ENCODE measurements around the gene KLRK1.
"Not testable (repeated sequence)": the region's sequence is repeated elsewhere in the genome, so short reads cannot be mapped to it uniquely, and the experiment has no call there.

KLRK1 gene

GRCh38 chr12:10389904-10390303, at the start of gene KLRK1:
TSS of gene KLRK1 (minus strand) at chr12:10390041. CDS start at chr12:10388810, 1,231 bp downstream.
- Histone ChIP-seq H3K4me1 (ENCODE audit: control insufficient read depth, insufficient read depth, low read length) (no peaks in the 10 kb centered on the region), H3K4me3 (ENCODE audit: low read length) (no peak within 1 kb of the TSS), H3K27ac (ENCODE audit: low read depth, low read length) (no peak within 1 kb of the TSS), H3K9ac (ENCODE audit: low read length) (no peak within 1 kb of the TSS), H3K36me3 (ENCODE audit: control insufficient read depth, insufficient read depth, low read length) (no peaks in the 10 kb centered on the region), H3K27me3 (ENCODE audit: control insufficient read depth, insufficient read depth, low read length) (no peaks in the 10 kb centered on the region)

- H3K4me1 ChIP-seq (ENCODE audit: control insufficient read depth, insufficient read depth, low read length); H3K36me3 ChIP-seq (ENCODE audit: control insufficient read depth, insufficient read depth, low read length); H3K4me3 ChIP-seq (ENCODE audit: low read length); H3K27me3 ChIP-seq (ENCODE audit: control insufficient read depth, insufficient read depth, low read length); H3K27ac ChIP-seq (ENCODE audit: low read depth, low read length); H3K9ac ChIP-seq (ENCODE audit: low read length): not testable (repeated sequence)
These were observed 47.8 kb upstream of the KLRK1 start for GRCh38 chr12:10437601-10438000.

- H3K4me3 ChIP-seq (ENCODE audit: low read length); H3K36me3 ChIP-seq (ENCODE audit: control insufficient read depth, insufficient read depth, low read length); H3K9ac ChIP-seq (ENCODE audit: low read length); H3K4me1 ChIP-seq (ENCODE audit: control insufficient read depth, insufficient read depth, low read length); H3K27me3 ChIP-seq (ENCODE audit: control insufficient read depth, insufficient read depth, low read length); H3K27ac ChIP-seq (ENCODE audit: low read depth, low read length): not testable (repeated sequence)
These were observed 46.0 kb upstream of the KLRK1 start, which contains the start of gene KLRC2 for GRCh38 chr12:10435816-10436215. TSS of gene KLRC2 (minus strand) at chr12:10436010. CDS start at chr12:10435986, 24 bp downstream.

GRCh38 chr12:10430623-10431022, 40.8 kb upstream of the KLRK1 start:
- H3K27me3 ChIP-seq (ENCODE audit: control insufficient read depth, insufficient read depth, low read length); H3K9ac ChIP-seq (ENCODE audit: low read length); H3K27ac ChIP-seq (ENCODE audit: low read depth, low read length); H3K36me3 ChIP-seq (ENCODE audit: control insufficient read depth, insufficient read depth, low read length); H3K4me3 ChIP-seq (ENCODE audit: low read length); H3K4me1 ChIP-seq (ENCODE audit: control insufficient read depth, insufficient read depth, low read length): not testable (repeated sequence)

- H3K4me1 ChIP-seq (ENCODE audit: control insufficient read depth, insufficient read depth, low read length); H3K9ac ChIP-seq (ENCODE audit: low read length); H3K4me3 ChIP-seq (ENCODE audit: low read length); H3K36me3 ChIP-seq (ENCODE audit: control insufficient read depth, insufficient read depth, low read length); H3K27me3 ChIP-seq (ENCODE audit: control insufficient read depth, insufficient read depth, low read length); H3K27ac ChIP-seq (ENCODE audit: low read depth, low read length): not testable (repeated sequence)
These were observed 36.1 kb upstream of the KLRK1 start for GRCh38 chr12:10425938-10426337.

GRCh38 chr12:10424260-10424899, 34.5 kb upstream of the KLRK1 start:
- H3K27ac ChIP-seq (ENCODE audit: low read depth, low read length); H3K9ac ChIP-seq (ENCODE audit: low read length); H3K27me3 ChIP-seq (ENCODE audit: control insufficient read depth, insufficient read depth, low read length); H3K4me1 ChIP-seq (ENCODE audit: control insufficient read depth, insufficient read depth, low read length); H3K36me3 ChIP-seq (ENCODE audit: control insufficient read depth, insufficient read depth, low read length); H3K4me3 ChIP-seq (ENCODE audit: low read length): not testable (repeated sequence)

- H3K4me3 ChIP-seq (ENCODE audit: low read length); H3K27ac ChIP-seq (ENCODE audit: low read depth, low read length); H3K4me1 ChIP-seq (ENCODE audit: control insufficient read depth, insufficient read depth, low read length); H3K27me3 ChIP-seq (ENCODE audit: control insufficient read depth, insufficient read depth, low read length); H3K36me3 ChIP-seq (ENCODE audit: control insufficient read depth, insufficient read depth, low read length); H3K9ac ChIP-seq (ENCODE audit: low read length): not testable (repeated sequence)
These were observed 32.3 kb upstream of the KLRK1 start for GRCh38 chr12:10422159-10422558.

GRCh38 chr12:10420334-10420733, 30.5 kb upstream of the KLRK1 start, which contains the start of gene KLRC3:
TSS of gene KLRC3 (minus strand) at chr12:10420595. CDS start at chr12:10420550, 45 bp downstream.
- not testable (repeated sequence) for H3K36me3 ChIP-seq (ENCODE audit: control insufficient read depth, insufficient read depth, low read length); H3K27ac ChIP-seq (ENCODE audit: low read depth, low read length); H3K4me3 ChIP-seq (ENCODE audit: low read length)

GRCh38 chr12:10409392-10409791, 19.6 kb upstream of the KLRK1 start, which contains the start of gene KLRC4:
TSS of gene KLRC4 (minus strand) at chr12:10409757. CDS start at chr12:10409575, 182 bp downstream.
- Histone ChIP-seq H3K27ac (ENCODE audit: low read depth, low read length) (no peak within 1 kb of the TSS), H3K36me3 (ENCODE audit: control insufficient read depth, insufficient read depth, low read length) (no peaks in the 10 kb centered on the region), H3K27me3 (ENCODE audit: control insufficient read depth, insufficient read depth, low read length) (no peaks in the 10 kb centered on the region), H3K4me1 (ENCODE audit: control insufficient read depth, insufficient read depth, low read length) (no peaks in the 10 kb centered on the region), H3K9ac (ENCODE audit: low read length) (no peak within 1 kb of the TSS), H3K4me3 (ENCODE audit: low read length) (no peak within 1 kb of the TSS)

More at GRCh38 chr12:10420334-10420733, 30.5 kb upstream of the KLRK1 start, which contains the start of gene KLRC3:
- H3K27me3 ChIP-seq (ENCODE audit: control insufficient read depth, insufficient read depth, low read length); H3K4me1 ChIP-seq (ENCODE audit: control insufficient read depth, insufficient read depth, low read length); H3K9ac ChIP-seq (ENCODE audit: low read length): not testable (repeated sequence)

GRCh38 chr12:10408842-10409241, 19.0 kb upstream of the KLRK1 start:
- Histone ChIP-seq H3K27me3 (ENCODE audit: control insufficient read depth, insufficient read depth, low read length) (no peaks in the 10 kb centered on the region), H3K4me3 (ENCODE audit: low read length) (no peak overlapping the region)

GRCh38 chr12:10406725-10407124, 16.9 kb upstream of the KLRK1 start:
- Histone ChIP-seq H3K27ac (ENCODE audit: low read depth, low read length) (no peak overlapping the region), H3K4me1 (ENCODE audit: control insufficient read depth, insufficient read depth, low read length) (no peaks in the 10 kb centered on the region), H3K36me3 (ENCODE audit: control insufficient read depth, insufficient read depth, low read length) (no peaks in the 10 kb centered on the region), H3K4me3 (ENCODE audit: low read length) (no peak overlapping the region), H3K27me3 (ENCODE audit: control insufficient read depth, insufficient read depth, low read length) (no peaks in the 10 kb centered on the region), H3K9ac (ENCODE audit: low read length) (no peak overlapping the region)

More at GRCh38 chr12:10408842-10409241, 19.0 kb upstream of the KLRK1 start:
- Histone ChIP-seq H3K4me1 (ENCODE audit: control insufficient read depth, insufficient read depth, low read length) (no peaks in the 10 kb centered on the region), H3K36me3 (ENCODE audit: control insufficient read depth, insufficient read depth, low read length) (no peaks in the 10 kb centered on the region), H3K27ac (ENCODE audit: low read depth, low read length) (no peak overlapping the region), H3K9ac (ENCODE audit: low read length) (no peak overlapping the region)

- Histone ChIP-seq H3K27ac (ENCODE audit: low read depth, low read length) (no peak overlapping the region), H3K27me3 (ENCODE audit: control insufficient read depth, insufficient read depth, low read length) (no peaks in the 10 kb centered on the region), H3K36me3 (ENCODE audit: control insufficient read depth, insufficient read depth, low read length) (no peaks in the 10 kb centered on the region), H3K9ac (ENCODE audit: low read length) (no peak overlapping the region), H3K4me1 (ENCODE audit: control insufficient read depth, insufficient read depth, low read length) (no peaks in the 10 kb centered on the region), H3K4me3 (ENCODE audit: low read length) (no peak overlapping the region)
These were observed 15.5 kb upstream of the KLRK1 start for GRCh38 chr12:10405294-10405693.

GRCh38 chr12:10404798-10405197, 15.0 kb upstream of the KLRK1 start:
- Histone ChIP-seq H3K27me3 (ENCODE audit: control insufficient read depth, insufficient read depth, low read length) (no peaks in the 10 kb centered on the region), H3K4me3 (ENCODE audit: low read length) (no peak overlapping the region), H3K9ac (ENCODE audit: low read length) (no peak overlapping the region)

More at GRCh38 chr12:10404798-10405197, 15.0 kb upstream of the KLRK1 start:
- H3K36me3 ChIP-seq (ENCODE audit: control insufficient read depth, insufficient read depth, low read length), result no peaks in the 10 kb centered on the region
- H3K27ac ChIP-seq (ENCODE audit: low read depth, low read length), result no peak overlapping the region
- H3K4me1 ChIP-seq (ENCODE audit: control insufficient read depth, insufficient read depth, low read length), result no peaks in the 10 kb centered on the region

Data from rectal smooth muscle tissue (tissue), 1 donor.